Neural cell (in vitro differentiated cells): ENCODE results near the gene INPP1. TPM values are rescaled to one million over a fixed set of nuclear protein-coding genes. Genes with fewer than 3 reads are reported as not detected.

Experiments used
- H2AFZ ChIP-seq: fragments of 200-600, 300-800 bp; sonication (generic), shearing (Covaris generic); 2 replicates; pipeline ENCODE4 v1.6.0; 2014; ENCODE audit warnings: low read depth, mild to moderate bottlenecking, antibody characterized with exemption, low read length, moderate library complexity
- H3F3A ChIP-seq: fragments of 200-600 bp; shearing (Covaris generic); 2 replicates; pipeline ENCODE4 v1.6.1; 2016; ENCODE audit warnings: mild to moderate bottlenecking, moderate library complexity, mixed read lengths, antibody characterized with exemption, low read length; ENCODE audit not compliant: insufficient read depth, poor library complexity, severe bottlenecking
- H3K27ac ChIP-seq: fragments of 200-600, 300-800 bp; sonication (generic), shearing (Covaris generic); 2 replicates; pipeline ENCODE4 v1.5.1; 2014; ENCODE audit warnings: mild to moderate bottlenecking, low read length, moderate library complexity
- H3K27me3 ChIP-seq: fragments of 300-800, 200-600 bp; sonication (generic), shearing (Covaris generic); 2 replicates; pipeline ENCODE4 v1.6.0; 2014; ENCODE audit warnings: mild to moderate bottlenecking, low read depth, low read length, moderate library complexity; ENCODE audit not compliant: insufficient read depth
- H3K36me3 ChIP-seq: fragments of 300-800, 200-600 bp; sonication (generic), shearing (Covaris generic); 2 replicates; pipeline ENCODE4 v1.5.1; 2014; ENCODE audit warnings: mild to moderate bottlenecking, antibody characterized with exemption, low read length, moderate library complexity; ENCODE audit not compliant: insufficient read depth
- H3K4me2 ChIP-seq: fragments of 300-800, 200-600 bp; sonication (generic), shearing (Covaris generic); 2 replicates; pipeline ENCODE4 v1.6.0; 2014; ENCODE audit warnings: mild to moderate bottlenecking, low read length
- H3K4me3 ChIP-seq: fragments of 300-800, 200-600 bp; sonication (generic), shearing (Covaris generic); 2 replicates; pipeline ENCODE4 v1.5.1; 2014; ENCODE audit warnings: mild to moderate bottlenecking, low read length, moderate library complexity
- H3K79me2 ChIP-seq: fragments of 200-600 bp; shearing (Covaris generic); replicated peaks from 2 replicates; pipeline ENCODE4 v1.6.0; 2014; ENCODE audit warnings: mild to moderate bottlenecking, low read length, moderate library complexity; ENCODE audit not compliant: insufficient read depth
- H3K9ac ChIP-seq: fragments of 300-800, 200-600 bp; sonication (generic), shearing (Covaris generic); 2 replicates; pipeline ENCODE4 v1.6.1; 2016; ENCODE audit warnings: mild to moderate bottlenecking, low read length, mixed read lengths
- H3K9me2 ChIP-seq: fragments of 200-600 bp; shearing (Covaris generic); 2 replicates; pipeline ENCODE4 v1.6.1; 2016; ENCODE audit warnings: mild to moderate bottlenecking, low read length, mixed read lengths; ENCODE audit not compliant: insufficient read depth
- H3K9me3 ChIP-seq: fragments of 200-600, 300-800 bp; sonication (generic), shearing (Covaris generic); 2 replicates; pipeline ENCODE4 v1.6.1; 2016; ENCODE audit warnings: mild to moderate bottlenecking, mixed run types, low read length, moderate library complexity, mixed read lengths
- H4K20me1 ChIP-seq: fragments of 200-600 bp; shearing (Covaris generic); 2 replicates; pipeline ENCODE4 v1.6.1; 2016; ENCODE audit warnings: mild to moderate bottlenecking, mixed run types; ENCODE audit not compliant: insufficient read depth
- CTCF ChIP-seq: fragments of 450-650 bp; IDR thresholded peaks from 2 replicates; pipeline ENCODE4 v1.5.1; 2014; ENCODE audit warnings: antibody characterized with exemption, mild to moderate bottlenecking, moderate library complexity; ENCODE audit not compliant: poor library complexity, severe bottlenecking
- EP300 ChIP-seq: fragments of 450-650 bp; conservative IDR thresholded peaks from 2 replicates; pipeline ENCODE4 v1.6.1; 2014; ENCODE audit warnings: antibody characterized with exemption, mild to moderate bottlenecking, moderate library complexity; ENCODE audit not compliant: poor library complexity, severe bottlenecking
- EZH2 ChIP-seq: fragments of 200-600, 300-800 bp; shearing (Covaris generic), sonication (generic); IDR thresholded peaks from 2 replicates; pipeline ENCODE4 v1.6.1; 2014; ENCODE audit warnings: antibody characterized with exemption, low read length, borderline replicate concordance, mild to moderate bottlenecking; ENCODE audit not compliant: insufficient read depth, poor library complexity, severe bottlenecking
- MXI1 ChIP-seq: fragments of 450-650 bp; conservative IDR thresholded peaks from 2 replicates; pipeline ENCODE4 v1.6.1; 2014; ENCODE audit warnings: antibody characterized with exemption, mild to moderate bottlenecking; ENCODE audit not compliant: poor library complexity, severe bottlenecking
- POLR2AphosphoS5 ChIP-seq: IDR thresholded peaks from 2 replicates; pipeline ENCODE4 v1.6.1; 2012
- RAD21 ChIP-seq: fragments of 450-650 bp; conservative IDR thresholded peaks from 2 replicates; pipeline ENCODE4 v1.6.1; 2014; ENCODE audit warnings: antibody characterized with exemption, mild to moderate bottlenecking, moderate library complexity
- REST ChIP-seq: IDR thresholded peaks from 2 replicates; pipeline ENCODE4 v1.6.1; 2012; ENCODE audit warnings: borderline replicate concordance
- SMC3 ChIP-seq: fragments of 450-650 bp; conservative IDR thresholded peaks from 2 replicates; pipeline ENCODE4 v1.6.1; 2014; ENCODE audit warnings: antibody characterized with exemption, mild to moderate bottlenecking, moderate library complexity; ENCODE audit not compliant: poor library complexity
- TAF1 ChIP-seq: IDR thresholded peaks from 2 replicates; pipeline ENCODE4 v1.6.1; 2012; ENCODE audit warnings: low read depth
- polyA plus RNA-seq: library from polyadenylated mRNA; depleted of rRNA; stranded (reverse); fragments of >200 nt; gene quantifications from 2 replicates; pipeline ENCODE4 v1.2.3, GENCODE V29; 2014

Gene INPP1
- polyA plus RNA-seq, 1 donor from 2014 or later, result 15.1 TPM

DNA sequence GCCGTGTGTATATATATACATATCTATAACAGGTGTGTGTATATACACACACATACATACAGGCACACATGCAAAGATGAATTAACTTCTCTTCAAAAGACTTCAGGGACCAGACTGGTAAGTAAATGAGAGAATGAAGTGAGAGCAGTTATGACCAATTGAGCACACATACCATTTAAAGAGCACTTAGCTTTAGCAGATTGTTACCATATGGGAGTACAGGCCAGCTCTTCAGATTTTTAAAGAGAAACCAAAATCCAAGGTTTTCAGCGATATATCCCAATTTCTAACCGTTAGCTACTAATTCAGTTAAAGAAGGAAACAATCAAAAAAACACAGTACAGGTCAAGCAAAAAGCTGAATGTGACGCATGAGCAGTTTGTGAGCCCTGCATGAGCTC lies 23.7 kb downstream of the INPP1 start:
- no peaks in the 10 kb centered on the region for H3K9me2 ChIP-seq
- H3K27me3 ChIP-seq, result no peaks in the 10 kb centered on the region
- H4K20me1 ChIP-seq, result no peaks in the 10 kb centered on the region
- no peaks in the 10 kb centered on the region for H3F3A ChIP-seq
- H3K27ac ChIP-seq, result no peak overlapping the region
- H3K79me2 ChIP-seq, result no peaks in the 10 kb centered on the region
- no peak overlapping the region for H2AFZ ChIP-seq
- H3K36me3 ChIP-seq, result no peaks in the 10 kb centered on the region
- no peak overlapping the region for H3K4me3 ChIP-seq
- H3K9ac ChIP-seq, result no peak overlapping the region
- no peaks in the 10 kb centered on the region for H3K9me3 ChIP-seq
- TF ChIP-seq EP300 (no peak), REST (no peak), RAD21 (no peak), POLR2AphosphoS5 (no peak), CTCF (no peak), SMC3 (no peak), TAF1 (no peak), EZH2 (no peak), MXI1 (no peak)
- no peak overlapping the region for H3K4me2 ChIP-seq

DNA sequence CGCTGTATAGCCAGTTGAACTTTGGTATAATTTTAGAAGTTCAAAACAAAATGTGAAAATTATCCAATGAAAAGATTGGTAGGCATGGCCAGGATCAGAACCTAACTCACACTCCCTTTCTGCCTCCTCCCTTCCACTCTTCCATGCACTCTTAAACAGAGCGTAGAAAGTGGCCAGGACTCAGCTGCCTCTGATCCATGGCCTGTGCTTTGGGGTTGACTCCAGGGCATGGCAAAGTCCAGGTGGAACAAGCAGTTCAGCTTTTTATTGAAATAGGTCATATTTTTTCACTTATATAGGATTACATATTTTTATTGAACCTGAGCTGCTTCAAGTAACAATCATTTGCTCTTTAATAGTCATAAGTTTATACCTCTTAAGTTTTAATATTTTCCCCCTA lies 26.2 kb downstream of the INPP1 start:
- H3F3A ChIP-seq, result no peaks in the 10 kb centered on the region
- no peaks in the 10 kb centered on the region for H3K36me3 ChIP-seq
- no peaks in the 10 kb centered on the region for H3K9me2 ChIP-seq
- no peak overlapping the region for H3K4me3 ChIP-seq
- no peaks in the 10 kb centered on the region for H3K27me3 ChIP-seq
- no peaks in the 10 kb centered on the region for H3K9me3 ChIP-seq
- TF ChIP-seq MXI1 (no peak), REST (no peak), RAD21 (no peak), SMC3 (no peak), CTCF (no peak), POLR2AphosphoS5 (no peak), EZH2 (no peak), TAF1 (no peak), EP300 (no peak)
- no peak overlapping the region for H3K9ac ChIP-seq
- no peak overlapping the region for H3K4me2 ChIP-seq
- no peaks in the 10 kb centered on the region for H3K79me2 ChIP-seq
- H3K27ac ChIP-seq, result no peak overlapping the region
- no peaks in the 10 kb centered on the region for H4K20me1 ChIP-seq
- H2AFZ ChIP-seq, result no peak overlapping the region
